Activated CD4-positive, alpha-beta memory T cell treated with anti-CD3 and anti-CD28 coated beads, Interleukin-2, amount 10 ng/mL, durations not matched to agents 7 days and 5 days (primary cell): ENCODE data around the gene ADAMTS2. TPM values are rescaled to one million over a fixed set of nuclear protein-coding genes. Genes with fewer than 3 reads are reported as not detected.
"Not testable (repeated sequence)": the region's sequence is repeated elsewhere in the genome, so short reads cannot be mapped to it uniquely, and the experiment has no call there.

Experiments
- CTCF ChIA-PET: fragments of 350-600 bp; sonication (Branson Sonifier 250); formaldehyde crosslinking; loops from one replicate; lab custom pipeline; 2021; ENCODE audit warnings: antibody characterized with exemption, inconsistent platforms; lab: Charles Lee
- POLR2A ChIA-PET: fragments of 350-600 bp; sonication (Branson Sonifier 250); formaldehyde crosslinking; loops from one replicate; lab custom pipeline; 2021; ENCODE audit warnings: antibody characterized with exemption; lab: Charles Lee
- DNase-seq: peaks from one replicate; pipeline ENCODE4 v3.0.0-alpha.2; 2020
- H3K27ac Mint-ChIP-seq: one replicate; pipeline ENCODE4 v1.8.0; 2021; ENCODE audit warnings: mild to moderate bottlenecking, mixed read lengths
- H3K27me3 Mint-ChIP-seq: one replicate; pipeline ENCODE4 v1.8.0; 2021; ENCODE audit warnings: mixed read lengths
- H3K36me3 Mint-ChIP-seq: one replicate; pipeline ENCODE4 v1.8.0; 2021; ENCODE audit warnings: low read depth, mixed read lengths
- H3K4me1 Mint-ChIP-seq: one replicate; pipeline ENCODE4 v1.8.0; 2021; ENCODE audit warnings: mixed read lengths
- H3K4me3 Mint-ChIP-seq: one replicate; pipeline ENCODE4 v1.8.0; 2021; ENCODE audit warnings: mild to moderate bottlenecking, mixed read lengths
- H3K9me3 Mint-ChIP-seq: one replicate; pipeline ENCODE4 v1.8.0; 2021; ENCODE audit warnings: mixed read lengths
- total RNA-seq, 2 experiments: library from RNA; stranded (reverse); gene quantifications; one replicate each; pipeline ENCODE4 v1.2.3, GENCODE V29; 2021

The ADAMTS2 gene
- total RNA-seq, 2 experiments from 2014 or later, result not detected

- ChIA-PET CTCF (no interaction called here), POLR2A (no interaction called here)
- H3K4me3 Mint-ChIP-seq, result no peak overlapping the region
- H3K9me3 Mint-ChIP-seq, result no peaks in the 10 kb centered on the region
- DNase-seq, result no peak
- no peaks in the 10 kb centered on the region for H3K36me3 Mint-ChIP-seq
- H3K27ac Mint-ChIP-seq, result no peak overlapping the region
- H3K27me3 Mint-ChIP-seq, result no peaks in the 10 kb centered on the region
- H3K4me1 Mint-ChIP-seq, result no peaks in the 10 kb centered on the region
Measured at GRCh38 chr5:179294891-179295777, 50.1 kb downstream of the ADAMTS2 start.

- CTCF ChIA-PET, result no interaction called here
Measured at GRCh38 chr5:179294131-179294780, 51.0 kb downstream of the ADAMTS2 start.

GRCh38 chr5:179292681-179293635, 52.3 kb downstream of the ADAMTS2 start:
- POLR2A ChIA-PET, result no interaction called here

More at GRCh38 chr5:179294131-179294780, 51.0 kb downstream of the ADAMTS2 start:
- Mint-ChIP-seq H3K36me3 (no peaks in the 10 kb centered on the region), H3K4me3 (no peak overlapping the region), H3K4me1 (no peaks in the 10 kb centered on the region), H3K27ac (no peak overlapping the region), H3K27me3 (no peaks in the 10 kb centered on the region), H3K9me3 (no peaks in the 10 kb centered on the region)
- no peak for DNase-seq
- POLR2A ChIA-PET, result no interaction called here

GRCh38 chr5:179292202-179292601, 53.1 kb downstream of the ADAMTS2 start:
- H3K9me3 Mint-ChIP-seq, result no peaks in the 10 kb centered on the region
- no peak overlapping the region for H3K27ac Mint-ChIP-seq
- DNase-seq, result no peak
- CTCF ChIA-PET, result no interaction called here
- no peaks in the 10 kb centered on the region for H3K36me3 Mint-ChIP-seq
- POLR2A ChIA-PET, result no interaction called here
- no peaks in the 10 kb centered on the region for H3K27me3 Mint-ChIP-seq
- no peak overlapping the region for H3K4me3 Mint-ChIP-seq
- H3K4me1 Mint-ChIP-seq, result no peaks in the 10 kb centered on the region

More at GRCh38 chr5:179292681-179293635, 52.3 kb downstream of the ADAMTS2 start:
- DNase-seq, result no peak
- CTCF ChIA-PET, result no interaction called here
- Mint-ChIP-seq H3K36me3 (no peaks in the 10 kb centered on the region), H3K27me3 (no peaks in the 10 kb centered on the region), H3K27ac (no peak overlapping the region), H3K9me3 (no peaks in the 10 kb centered on the region), H3K4me1 (no peaks in the 10 kb centered on the region), H3K4me3 (no peak overlapping the region)

- H3K27me3 Mint-ChIP-seq, result no peaks in the 10 kb centered on the region
- H3K27ac Mint-ChIP-seq, result no peak overlapping the region
- no peaks in the 10 kb centered on the region for H3K4me1 Mint-ChIP-seq
- no peaks in the 10 kb centered on the region for H3K36me3 Mint-ChIP-seq
- no peak for DNase-seq
- POLR2A ChIA-PET, result no interaction called here
- H3K4me3 Mint-ChIP-seq, result no peak overlapping the region
- CTCF ChIA-PET, result no interaction called here
- no peaks in the 10 kb centered on the region for H3K9me3 Mint-ChIP-seq
Measured at GRCh38 chr5:179290681-179291540, 54.4 kb downstream of the ADAMTS2 start.

- no peak for DNase-seq
- Mint-ChIP-seq H3K9me3 (no peaks in the 10 kb centered on the region), H3K27me3 (no peaks in the 10 kb centered on the region), H3K27ac (no peak overlapping the region), H3K4me1 (no peaks in the 10 kb centered on the region), H3K4me3 (no peak overlapping the region), H3K36me3 (no peaks in the 10 kb centered on the region)
- ChIA-PET POLR2A (no interaction called here), CTCF (no interaction called here)
Measured at GRCh38 chr5:179289756-179290385, 55.4 kb downstream of the ADAMTS2 start.

GRCh38 chr5:179288809-179289185, 56.5 kb downstream of the ADAMTS2 start:
- ChIA-PET CTCF (no interaction called here), POLR2A (no interaction called here)
- no peaks in the 10 kb centered on the region for H3K36me3 Mint-ChIP-seq
- H3K27me3 Mint-ChIP-seq, result no peaks in the 10 kb centered on the region
- H3K9me3 Mint-ChIP-seq, result no peaks in the 10 kb centered on the region
- no peaks in the 10 kb centered on the region for H3K4me1 Mint-ChIP-seq
- no peak overlapping the region for H3K27ac Mint-ChIP-seq
- no peak for DNase-seq
- H3K4me3 Mint-ChIP-seq, result no peak overlapping the region

GRCh38 chr5:179288101-179288808, 57.0 kb downstream of the ADAMTS2 start:
- ChIA-PET CTCF (no interaction called here), POLR2A (no interaction called here)
- no peaks in the 10 kb centered on the region for H3K9me3 Mint-ChIP-seq
- no peaks in the 10 kb centered on the region for H3K27me3 Mint-ChIP-seq
- DNase-seq, result no peak
- H3K4me3 Mint-ChIP-seq, result no peak overlapping the region
- H3K36me3 Mint-ChIP-seq, result no peaks in the 10 kb centered on the region
- no peak overlapping the region for H3K27ac Mint-ChIP-seq
- no peaks in the 10 kb centered on the region for H3K4me1 Mint-ChIP-seq

GRCh38 chr5:179287631-179288030, 57.6 kb downstream of the ADAMTS2 start:
- Mint-ChIP-seq H3K4me1 (no peaks in the 10 kb centered on the region), H3K36me3 (no peaks in the 10 kb centered on the region)

GRCh38 chr5:179287071-179287470, 58.2 kb downstream of the ADAMTS2 start:
- Mint-ChIP-seq H3K27ac (no peak overlapping the region), H3K4me3 (no peak overlapping the region), H3K9me3 (no peaks in the 10 kb centered on the region), H3K36me3 (no peaks in the 10 kb centered on the region), H3K4me1 (no peaks in the 10 kb centered on the region), H3K27me3 (no peaks in the 10 kb centered on the region)
- DNase-seq, result no peak
- POLR2A ChIA-PET, result no interaction called here
- CTCF ChIA-PET, result no interaction called here

More at GRCh38 chr5:179287631-179288030, 57.6 kb downstream of the ADAMTS2 start:
- Mint-ChIP-seq H3K4me3 (no peak overlapping the region), H3K9me3 (no peaks in the 10 kb centered on the region), H3K27ac (no peak overlapping the region), H3K27me3 (no peaks in the 10 kb centered on the region)
- DNase-seq, result no peak
- POLR2A ChIA-PET, result no interaction called here
- CTCF ChIA-PET, result no interaction called here

GRCh38 chr5:179285776-179286162, 59.5 kb downstream of the ADAMTS2 start:
- H3K9me3 Mint-ChIP-seq, H3K27ac Mint-ChIP-seq, CTCF ChIA-PET, DNase-seq, H3K27me3 Mint-ChIP-seq, H3K4me3 Mint-ChIP-seq, H3K36me3 Mint-ChIP-seq, H3K4me1 Mint-ChIP-seq, POLR2A ChIA-PET: not testable (repeated sequence)
